Measurements from ENCODE around the gene POLR1A. TPM values are rescaled to one million over a fixed set of nuclear protein-coding genes. Genes with fewer than 3 reads are reported as not detected.

The POLR1A gene
- total and polyA plus RNA-seq, 2 of the 8 experiments (the other 6 are each of a cell fraction or from before 2014, with no cell fraction given), result 8.9 to 58.1 TPM

GRCh38 chr2:86079981-86080911 lies 25.4 kb downstream of the POLR1A start:
- Histone ChIP-seq H4K91ac (replicated peaks; ENCODE audit: insufficient read length, low read length) (no peak overlapping the region), H3K79me1 (ENCODE audit: low read depth, low read length) (no peaks in the 10 kb centered on the region), H2AK5ac (ENCODE audit: low read depth, low read length) (no peak overlapping the region), H3K27me3 (replicated peaks in 1 of 4; ENCODE audit: control insufficient read depth in 3 of 4, extremely low read depth in 1 of 4, insufficient read depth in 3 of 4, low read length in 3 of 4) (no peaks in the 10 kb centered on the region), H3K79me2 (ENCODE audit: control insufficient read depth in 1 of 2, insufficient read depth in 2 of 2, low read length in 2 of 2) (no peaks in the 10 kb centered on the region), H3K9ac (replicated peaks in 1 of 4; ENCODE audit: extremely low read depth in 1 of 4, low read depth in 3 of 4, low read length in 3 of 4) (no peak overlapping the region), H4K8ac (ENCODE audit: extremely low read depth, insufficient read depth, low read length) (no peak overlapping the region), H3K4ac (replicated peaks; ENCODE audit: insufficient read length, low read depth, low read length) (no peak overlapping the region), H3K4me3 (ENCODE audit: extremely low read depth in 1 of 4, insufficient read depth in 2 of 4, low read depth in 3 of 4, low read length in 4 of 4) (no peak overlapping the region), H3K4me2 (ENCODE audit: insufficient read depth in 1 of 2, low read depth in 2 of 2, low read length in 2 of 2) (no peak overlapping the region), H4K5ac (ENCODE audit: insufficient read length, low read depth, low read length) (no peak overlapping the region), H3K23ac (ENCODE audit: insufficient read length) (no peak overlapping the region), H2BK15ac (ENCODE audit: low read length) (no peak overlapping the region), H3K56ac (replicated peaks; ENCODE audit: insufficient read length, low read depth, low read length) (no peak overlapping the region), H2AFZ (ENCODE audit: low read length) (no peak overlapping the region), H2BK20ac (ENCODE audit: low read length) (no peak overlapping the region), H3K9me3 (ENCODE audit: insufficient read depth in 2 of 2, low read depth in 1 of 2, low read length in 1 of 2) (no peaks in the 10 kb centered on the region), H2BK120ac (replicated peaks; ENCODE audit: low read depth, low read length) (no peak overlapping the region), H3K4me1 (replicated peaks in 1 of 4; ENCODE audit: control insufficient read depth in 3 of 4, insufficient read depth in 4 of 4, low read length in 3 of 4) (no peaks in the 10 kb centered on the region), H3K36me3 (ENCODE audit: control insufficient read depth in 2 of 4, insufficient read depth in 4 of 4, low read length in 3 of 4) (peaks cover 4 to 60% (median 49%) of the 10 kb centered on the region in 4 experiments; a peak in 7 of 8 replicates), H2BK5ac (ENCODE audit: low read depth, low read length) (no peak overlapping the region), H3K23me2 (ENCODE audit: low read depth, low read length) (no peaks in the 10 kb centered on the region), H4K20me1 (replicated peaks in 1 of 2; ENCODE audit: control insufficient read depth in 1 of 2, insufficient read depth in 2 of 2, low read length in 2 of 2) (peaks cover 5 to 12% of the 10 kb centered on the region in 2 experiments), H2BK12ac (ENCODE audit: low read depth, low read length) (no peak overlapping the region), H3K27ac (ENCODE audit: low read depth, low read length) (no peak overlapping the region), H3K14ac (ENCODE audit: insufficient read length) (no peak overlapping the region), H3K18ac (ENCODE audit: extremely low read depth, low read length) (no peak overlapping the region)
- DNase-seq (ENCODE audit: low read depth in 1 of 2, low spot score in 2 of 2) (peak; percentile 21 to 88), FAIRE-seq (no peak)
- 88% methylated on average over 14 of the region's 14 CpGs; no CpG with 5 or more reads in 1 of the 2 experiments for whole genome bisulfite sequencing, 2 experiments (ENCODE audit: extremely low coverage in 1 of 2, insufficient coverage in 1 of 2, insufficient read length in 1 of 2, insufficient replicate concordance in 2 of 2, low coverage in 1 of 2, low lambda C conversion rate in 2 of 2, missing lambda C conversion rate in 1 of 2)
- CTCF ChIA-PET (ENCODE audit: partially characterized antibody), result interaction anchor here (0.6 to 5.7 kb wide), 44 partner anchors 9 to 443 kb away, joined by 3 to 61 read pairs (median 4); partner anchors contain the start of gene IMMT
- POLR2A ChIA-PET (ENCODE audit: partially characterized antibody), result interaction anchor here (0.7 to 1.0 kb wide), 2 partner anchors 26 to 37 kb away, joined by 4 to 6 read pairs; partner anchors contain the start of genes POLR1A and PTCD3
- TF ChIP-seq SIRT6 (IDR thresholded peaks at IDR 0.05; ENCODE audit: low read length) (no peak), RFX5 (IDR thresholded peaks at IDR 0.05; ENCODE audit: borderline replicate concordance, low read depth, low read length) (no peak), JUN (IDR thresholded peaks at IDR 0.05; ENCODE audit: low read depth, low read length) (0 out of 2 replicates have a peak, but pooled peaks have one; percentile 12), RNF2 (IDR thresholded peaks at IDR 0.05; ENCODE audit: borderline replicate concordance, low read depth, low read length, missing control alignments, poor library complexity, severe bottlenecking) (no peak), EP300 (IDR thresholded peaks at IDR 0.05; ENCODE audit: borderline replicate concordance in 1 of 2, low read depth in 2 of 2, low read length in 2 of 2) (no peak), POU5F1 (IDR thresholded peaks at IDR 0.05; ENCODE audit: low read depth, low read length) (no peak), RAD21 (IDR thresholded peaks at IDR 0.05 in 1 of 2, conservative IDR thresholded peaks at IDR 0.05 in 1 of 2; ENCODE audit: low read depth in 2 of 2, low read length in 2 of 2) (peak; percentile 62 to 65), CREB1 (IDR thresholded peaks at IDR 0.05) (no peak)

Data from H1 (cell line).